ENCODE data around the gene PLXNC1.

Gene PLXNC1

DNA sequence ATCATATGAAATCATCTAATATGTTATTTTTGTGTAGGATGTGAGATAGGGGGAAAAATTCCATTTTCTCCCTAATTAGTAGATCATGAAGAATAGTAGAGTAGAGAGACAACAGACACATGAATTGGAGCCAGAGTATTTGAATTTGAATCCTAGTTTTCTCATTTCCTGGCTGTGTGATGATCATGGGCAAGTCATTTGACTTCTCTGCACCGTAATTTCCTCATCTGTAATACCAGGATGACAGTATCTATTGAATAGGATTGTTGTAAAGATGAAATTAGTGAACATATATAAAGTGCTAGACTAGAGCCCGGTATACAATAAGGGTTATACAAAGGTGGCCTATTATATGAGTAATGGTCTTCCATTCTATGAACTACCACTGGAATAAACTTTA is 32.2 kb upstream of the PLXNC1 start:
- TF ChIP-seq, protein P1, sequence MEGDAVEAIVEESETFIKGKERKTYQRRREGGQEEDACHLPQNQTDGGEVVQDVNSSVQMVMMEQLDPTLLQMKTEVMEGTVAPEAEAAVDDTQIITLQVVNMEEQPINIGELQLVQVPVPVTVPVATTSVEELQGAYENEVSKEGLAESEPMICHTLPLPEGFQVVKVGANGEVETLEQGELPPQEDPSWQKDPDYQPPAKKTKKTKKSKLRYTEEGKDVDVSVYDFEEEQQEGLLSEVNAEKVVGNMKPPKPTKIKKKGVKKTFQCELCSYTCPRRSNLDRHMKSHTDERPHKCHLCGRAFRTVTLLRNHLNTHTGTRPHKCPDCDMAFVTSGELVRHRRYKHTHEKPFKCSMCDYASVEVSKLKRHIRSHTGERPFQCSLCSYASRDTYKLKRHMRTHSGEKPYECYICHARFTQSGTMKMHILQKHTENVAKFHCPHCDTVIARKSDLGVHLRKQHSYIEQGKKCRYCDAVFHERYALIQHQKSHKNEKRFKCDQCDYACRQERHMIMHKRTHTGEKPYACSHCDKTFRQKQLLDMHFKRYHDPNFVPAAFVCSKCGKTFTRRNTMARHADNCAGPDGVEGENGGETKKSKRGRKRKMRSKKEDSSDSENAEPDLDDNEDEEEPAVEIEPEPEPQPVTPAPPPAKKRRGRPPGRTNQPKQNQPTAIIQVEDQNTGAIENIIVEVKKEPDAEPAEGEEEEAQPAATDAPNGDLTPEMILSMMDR (conservative IDR thresholded peaks at IDR 0.05; ENCODE audit: low read length): no peak
- no peak for DNase-seq (ENCODE audit: low read depth)
- no peak overlapping the region for H3K4me3 ChIP-seq (ENCODE audit: low read length)

DNA sequence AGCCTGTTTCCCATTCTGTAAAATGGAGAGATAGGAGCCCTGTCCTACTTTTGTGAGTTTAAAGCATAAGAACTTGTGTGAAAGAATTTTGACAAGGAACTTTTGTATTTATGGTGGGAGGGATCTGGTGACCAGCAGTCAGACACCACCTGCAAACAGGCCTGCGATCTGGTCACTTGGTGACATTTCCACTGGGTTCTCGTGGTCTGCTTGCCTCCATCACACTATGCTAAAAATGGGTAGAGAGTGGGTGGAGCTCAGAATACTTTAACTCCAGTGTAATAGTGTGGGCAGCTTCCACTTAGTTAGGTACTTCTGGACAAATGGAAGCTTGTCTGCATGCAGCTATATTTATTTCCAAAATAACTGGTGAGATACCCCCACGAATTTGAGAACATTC is 26.5 kb upstream of the PLXNC1 start:
- no peak overlapping the region for H3K4me3 ChIP-seq (ENCODE audit: low read length)
- TF ChIP-seq, protein P1 (conservative IDR thresholded peaks at IDR 0.05; ENCODE audit: low read length): no peak
- no peak for DNase-seq (ENCODE audit: low read depth)

DNA sequence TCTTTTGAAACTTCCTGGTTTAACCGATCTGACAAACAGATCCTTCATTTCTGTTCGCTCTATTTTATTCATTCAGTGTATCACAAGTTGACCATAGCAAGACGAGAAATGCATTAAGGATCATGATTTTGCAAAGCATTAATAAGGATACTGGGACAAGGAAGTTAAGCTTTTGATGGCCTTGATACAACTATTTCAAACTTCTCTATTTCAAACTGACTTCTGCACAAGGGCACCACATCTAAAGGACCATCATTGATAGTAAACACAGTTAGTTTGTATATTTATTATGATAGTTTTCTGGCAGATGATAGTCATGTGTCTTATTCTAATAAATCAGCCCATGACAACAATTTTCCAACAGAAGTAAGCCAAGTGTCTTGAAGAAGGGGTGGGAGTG is 25.8 kb upstream of the PLXNC1 start:
- no peak overlapping the region for H3K4me3 ChIP-seq (ENCODE audit: low read length)
- TF ChIP-seq, protein P1 (conservative IDR thresholded peaks at IDR 0.05; ENCODE audit: low read length): no peak
- DNase-seq (ENCODE audit: low read depth): no peak

DNA sequence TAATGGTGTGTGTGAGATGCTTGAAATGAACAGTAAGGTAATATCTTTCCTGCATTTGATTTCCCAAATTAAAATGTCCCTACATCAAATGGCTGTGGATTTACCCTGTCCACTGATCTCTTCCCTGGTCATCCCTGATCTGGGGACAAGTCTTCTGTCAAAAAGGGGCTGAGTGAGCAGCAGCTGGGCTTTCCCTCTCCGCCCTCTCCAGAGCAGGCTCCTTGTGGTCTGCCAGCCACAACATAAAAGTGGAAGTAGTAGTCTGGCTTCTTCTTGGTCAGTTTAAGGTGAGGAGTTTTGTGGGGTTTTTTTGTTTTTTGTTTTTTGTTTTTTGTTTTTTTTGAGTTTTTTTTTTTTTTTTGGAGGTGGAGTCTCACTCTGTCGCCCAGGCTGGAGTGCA is 25.2 kb upstream of the PLXNC1 start:
- TF ChIP-seq, protein P1 (conservative IDR thresholded peaks at IDR 0.05; ENCODE audit: low read length): no peak
- DNase-seq (ENCODE audit: low read depth): no peak
- no peak overlapping the region for H3K4me3 ChIP-seq (ENCODE audit: low read length)

DNA sequence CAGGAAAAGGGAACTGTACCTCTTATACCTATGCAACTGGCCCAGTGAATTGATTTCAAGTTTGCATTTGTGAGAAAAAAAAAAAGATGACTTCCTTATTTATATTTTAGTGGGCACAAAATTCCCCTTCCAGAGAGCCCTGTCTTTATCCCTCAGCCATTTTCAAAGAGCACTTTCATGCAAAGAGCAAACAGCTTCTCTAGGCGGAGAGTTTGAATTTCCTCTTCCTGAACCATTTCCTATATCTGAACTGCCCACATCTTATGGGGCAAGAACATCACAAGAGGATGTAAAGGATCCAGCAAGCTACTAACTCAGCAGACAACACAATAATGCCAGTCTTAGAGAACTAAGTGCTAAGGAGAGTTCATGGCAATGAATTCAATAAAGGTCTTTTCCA is 22.3 kb upstream of the PLXNC1 start:
- H3K4me3 ChIP-seq (ENCODE audit: low read length): no peak overlapping the region
- TF ChIP-seq, protein P1 (conservative IDR thresholded peaks at IDR 0.05; ENCODE audit: low read length): no peak
- DNase-seq (ENCODE audit: low read depth): no peak

DNA sequence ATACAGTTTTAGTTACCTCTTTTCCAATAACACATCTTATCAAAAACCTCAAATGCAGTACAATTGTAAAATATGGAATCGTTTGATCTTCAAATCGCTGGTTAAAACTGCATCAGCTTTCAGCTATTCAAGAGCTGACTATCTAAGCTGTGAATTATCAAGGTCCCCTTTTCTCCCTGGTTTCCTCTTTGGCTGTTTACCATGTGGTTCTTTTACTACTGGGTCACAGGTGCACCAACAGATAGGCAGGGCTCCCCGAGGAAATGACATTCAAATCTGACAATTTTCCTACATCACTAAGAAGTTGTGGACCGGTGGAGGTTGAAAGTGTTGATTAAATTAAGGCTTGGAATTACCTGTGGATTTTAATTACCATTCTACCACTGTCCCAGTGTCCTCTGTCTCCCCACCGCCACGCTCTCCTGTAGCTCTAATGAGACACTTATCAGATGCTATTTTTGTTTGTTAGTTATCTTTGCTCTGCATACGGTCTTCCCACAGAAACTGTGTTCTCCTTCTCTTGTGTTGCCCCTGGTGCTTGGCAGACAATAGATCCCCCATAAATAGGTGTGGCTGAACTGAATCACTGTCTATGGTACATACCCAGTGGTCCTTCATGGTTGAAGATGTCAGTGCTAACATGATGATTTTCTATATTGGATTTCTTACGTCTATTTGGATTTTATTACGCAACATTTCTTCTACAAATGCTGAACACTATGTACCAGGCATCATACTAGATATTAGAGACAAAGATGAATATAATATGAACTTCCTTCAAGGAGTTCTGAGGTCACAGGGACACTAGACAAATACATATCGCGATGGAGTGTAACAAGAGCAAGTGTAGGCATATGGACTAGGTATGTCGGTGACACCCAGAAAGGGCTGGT is 20.9 kb upstream of the PLXNC1 start:
- TF ChIP-seq, protein P1 (conservative IDR thresholded peaks at IDR 0.05; ENCODE audit: low read length): no peak
- DNase-seq (ENCODE audit: low read depth): no peak
- H3K4me3 ChIP-seq (ENCODE audit: low read length): no peak overlapping the region

DNA sequence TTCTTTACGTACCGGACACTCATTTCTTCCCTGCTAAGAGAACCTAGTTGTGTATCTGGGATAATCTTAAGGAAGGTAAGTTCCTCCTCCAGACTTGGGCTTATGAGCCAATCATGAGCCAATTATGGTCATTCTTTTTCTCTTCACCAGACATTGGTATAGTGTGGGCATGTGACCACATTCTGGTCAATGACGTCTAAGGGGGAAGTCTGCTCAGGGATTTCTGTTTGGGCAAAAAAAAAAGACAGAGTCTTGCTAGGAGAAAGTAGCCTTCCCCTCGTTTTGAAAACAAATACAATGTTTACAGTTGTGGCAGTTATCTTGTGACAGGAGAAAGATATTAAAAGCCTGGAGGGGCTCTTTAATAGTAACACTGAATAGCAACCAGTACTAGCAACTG is 20.1 kb upstream of the PLXNC1 start:
- TF ChIP-seq, protein P1 (conservative IDR thresholded peaks at IDR 0.05; ENCODE audit: low read length): no peak
- no peak overlapping the region for H3K4me3 ChIP-seq (ENCODE audit: low read length)
- DNase-seq (ENCODE audit: low read depth): no peak

Data from AG10803 (cell line).